Measurements from ENCODE around the gene CFAP77.

DNA sequence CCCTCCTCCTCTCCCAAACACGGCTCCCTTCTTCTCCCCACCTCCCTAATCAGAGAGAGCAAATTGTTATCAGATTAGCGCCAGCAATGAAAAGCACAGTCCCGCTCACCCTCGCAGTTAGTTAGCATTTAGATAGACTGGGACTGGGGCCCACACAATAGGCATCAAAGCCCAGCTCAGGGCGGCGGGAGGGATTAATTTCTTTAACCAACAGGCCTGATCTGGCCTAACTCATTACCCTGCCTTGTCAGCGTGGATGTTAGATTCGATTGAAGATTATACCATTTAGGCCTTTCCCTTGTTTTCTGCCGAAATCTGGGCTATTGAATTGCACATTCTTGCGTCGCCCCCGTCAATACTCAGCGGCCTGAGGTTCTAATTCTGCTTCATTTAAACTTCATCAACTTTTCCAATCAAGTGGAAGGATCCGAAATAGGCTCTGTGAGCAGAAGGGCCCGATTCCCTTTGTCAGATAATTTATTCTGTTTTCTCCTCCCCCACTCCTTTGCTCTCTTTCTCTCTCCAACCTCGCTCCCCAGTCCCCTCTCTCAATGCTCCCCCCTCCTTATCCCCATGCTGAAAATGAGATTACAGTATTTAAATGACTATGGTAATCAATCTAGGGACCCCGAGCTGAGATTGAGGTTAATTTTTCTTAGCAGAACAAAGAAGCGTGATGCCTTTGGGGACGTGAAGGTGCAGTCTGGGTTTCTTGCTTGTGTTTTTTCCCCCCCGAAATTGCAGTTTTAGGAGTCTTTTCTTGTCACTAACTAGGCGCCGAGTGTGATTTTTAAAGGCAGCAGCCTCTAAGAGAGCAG is 15.1 kb downstream of the CFAP77 start:
- TF ChIP-seq FOXK2 (IDR thresholded peaks at IDR 0.05) (no peak), HDGF (IDR thresholded peaks at IDR 0.05; ENCODE audit: borderline replicate concordance) (no peak), ZNF384 (IDR thresholded peaks at IDR 0.05) (no peak), ARNT (IDR thresholded peaks at IDR 0.05) (no peak), BHLHE40 (IDR thresholded peaks at IDR 0.05; ENCODE audit: borderline replicate concordance) (no peak), L3MBTL2 (conservative IDR thresholded peaks at IDR 0.05) (no peak), SP1 (IDR thresholded peaks at IDR 0.05) (no peak), NFRKB (IDR thresholded peaks at IDR 0.05) (no peak), FOXM1 (IDR thresholded peaks at IDR 0.05; ENCODE audit: borderline replicate concordance) (no peak), SUZ12 (IDR thresholded peaks at IDR 0.05) (no peak), FOXA1 (IDR thresholded peaks at IDR 0.05) (no peak), ELF4 (IDR thresholded peaks at IDR 0.05) (no peak)
- TF ChIP-seq, protein P1, sequence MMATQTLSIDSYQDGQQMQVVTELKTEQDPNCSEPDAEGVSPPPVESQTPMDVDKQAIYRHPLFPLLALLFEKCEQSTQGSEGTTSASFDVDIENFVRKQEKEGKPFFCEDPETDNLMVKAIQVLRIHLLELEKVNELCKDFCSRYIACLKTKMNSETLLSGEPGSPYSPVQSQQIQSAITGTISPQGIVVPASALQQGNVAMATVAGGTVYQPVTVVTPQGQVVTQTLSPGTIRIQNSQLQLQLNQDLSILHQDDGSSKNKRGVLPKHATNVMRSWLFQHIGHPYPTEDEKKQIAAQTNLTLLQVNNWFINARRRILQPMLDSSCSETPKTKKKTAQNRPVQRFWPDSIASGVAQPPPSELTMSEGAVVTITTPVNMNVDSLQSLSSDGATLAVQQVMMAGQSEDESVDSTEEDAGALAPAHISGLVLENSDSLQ (IDR thresholded peaks at IDR 0.05) = no peak

Data from HEK293T (cell line).